Epidermal melanocyte (primary cell): ENCODE measurements around the gene ANKS6.
"Not testable (repeated sequence)": the region's sequence is repeated elsewhere in the genome, so short reads cannot be mapped to it uniquely, and the experiment has no call there.

Experiments
- DNase-seq: peaks from one replicate; pipeline ENCODE4 v3.0.0; 2011; ENCODE audit warnings: low spot score; ENCODE audit not compliant: insufficient read length

The ANKS6 gene

DNA sequence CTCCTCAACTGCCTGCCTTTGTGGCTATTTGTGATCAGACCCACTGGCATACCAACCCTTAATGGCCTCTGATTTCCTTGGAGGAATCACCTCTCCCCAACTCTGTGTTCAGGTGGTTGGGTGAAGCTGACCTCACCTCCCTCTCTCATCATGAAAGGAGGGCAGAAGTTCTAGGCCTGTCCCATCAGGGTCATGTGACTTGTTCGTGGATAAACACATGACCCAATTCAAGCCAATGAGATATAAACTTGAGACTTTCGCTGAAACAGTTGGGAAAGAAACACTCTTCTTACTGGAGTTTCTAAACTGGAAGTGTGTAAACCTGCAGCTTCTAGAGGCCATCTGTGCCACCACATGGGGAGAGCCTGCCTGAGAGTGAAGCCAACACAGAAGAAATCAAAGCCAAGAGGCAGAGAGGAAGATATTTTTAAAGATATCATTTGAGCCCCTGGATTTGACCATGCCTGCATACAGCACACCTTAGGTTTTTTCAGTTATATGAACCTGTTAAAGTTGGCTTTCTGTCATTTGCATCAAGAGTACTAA lies 93.4 kb downstream of the ANKS6 start:
- DNase-seq, result no peak

- no peak for DNase-seq
Observed at GRCh38 chr9:98702340-98702739, 94.0 kb downstream of the ANKS6 start.

DNA sequence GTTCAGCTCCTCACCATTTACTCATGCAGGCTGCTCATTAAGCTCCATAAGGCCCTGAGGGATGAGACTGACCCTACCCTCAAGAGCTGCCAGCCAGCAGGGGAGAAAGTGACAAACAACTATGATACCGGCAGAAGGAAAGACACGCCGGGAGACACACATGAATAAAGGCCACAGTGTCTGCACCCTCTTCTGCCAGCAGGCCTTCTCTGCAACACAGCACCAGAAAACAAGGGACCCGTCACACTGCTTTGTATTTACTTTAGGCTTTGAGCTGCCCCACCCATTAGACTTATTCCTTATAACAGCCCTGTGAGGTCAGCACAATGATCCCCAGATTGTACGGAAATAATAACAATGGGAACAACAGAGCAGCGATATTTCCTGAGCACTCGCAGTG lies 94.8 kb downstream of the ANKS6 start:
- DNase-seq, result no peak

GRCh38 chr9:98700801-98701200 lies 95.6 kb downstream of the ANKS6 start:
- no peak for DNase-seq

- DNase-seq, result no peak
Observed at GRCh38 chr9:98698856-98699255, 97.5 kb downstream of the ANKS6 start.

GRCh38 chr9:98694943-98695342 lies 101.4 kb downstream of the ANKS6 start:
- no peak for DNase-seq

DNA sequence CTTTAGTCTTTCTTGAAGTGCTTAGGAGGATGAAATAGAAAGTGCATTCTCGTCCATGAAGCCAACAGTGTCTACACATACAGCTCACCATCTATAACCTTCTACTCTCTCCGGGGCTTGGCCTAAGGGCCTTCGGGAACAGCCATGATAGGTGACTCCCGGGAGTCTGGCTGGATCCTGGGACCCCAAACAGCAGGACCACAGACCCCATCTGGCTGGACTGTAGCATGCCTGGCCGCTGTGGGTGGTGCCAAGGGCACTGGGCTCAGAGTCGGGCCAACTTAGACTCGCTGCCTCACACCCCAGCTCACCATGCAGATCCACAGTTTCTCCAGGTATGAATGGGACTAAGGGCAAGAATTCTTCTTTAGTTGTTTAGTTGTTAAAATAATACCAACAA lies 104.0 kb downstream of the ANKS6 start:
- DNase-seq, result no peak

DNA sequence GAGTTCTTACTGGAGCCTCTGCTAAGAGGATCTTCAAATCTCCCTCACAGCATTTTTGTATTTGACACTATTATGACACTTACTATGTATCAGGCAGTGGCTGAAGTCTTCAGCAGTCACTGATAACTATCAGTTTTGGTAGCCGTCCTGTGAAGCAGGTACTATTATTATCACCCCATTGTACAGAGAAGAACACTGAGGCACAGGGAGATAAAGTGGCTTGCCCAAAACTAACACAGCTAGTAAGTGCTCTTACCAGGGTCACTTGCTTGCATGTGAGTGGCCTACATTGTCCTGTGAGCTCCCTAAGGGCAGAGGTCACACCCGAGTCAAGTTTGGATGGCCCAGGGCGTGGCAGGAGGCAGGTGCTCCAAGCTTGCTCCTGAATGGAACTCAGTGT lies 104.5 kb downstream of the ANKS6 start:
- DNase-seq, result no peak

- DNase-seq, result no peak
Observed at GRCh38 chr9:98690686-98691085, 105.7 kb downstream of the ANKS6 start.

- DNase-seq, result no peak
Observed at GRCh38 chr9:98688710-98689495, 107.5 kb downstream of the ANKS6 start.

DNA sequence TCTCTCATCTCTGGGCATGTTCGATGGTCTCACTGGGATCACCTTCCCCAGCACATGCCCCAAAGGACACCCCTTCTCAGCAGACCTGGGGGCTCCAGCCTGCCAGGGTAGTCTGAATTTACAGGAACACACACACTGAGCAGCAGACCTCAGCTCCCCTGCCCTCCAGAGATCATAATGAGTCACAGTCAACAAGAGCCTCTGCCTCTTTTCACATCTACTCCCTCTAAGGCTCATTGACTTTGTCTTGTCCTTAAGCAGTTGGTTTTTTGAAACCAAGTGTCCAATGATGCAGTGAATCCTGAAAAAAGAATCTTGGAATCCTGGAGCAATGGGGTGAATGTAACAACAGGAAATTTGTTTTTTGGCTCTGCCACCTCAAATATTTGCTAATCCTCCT lies 108.4 kb downstream of the ANKS6 start:
- DNase-seq, result no peak

- no peak for DNase-seq
Observed at GRCh38 chr9:98686961-98687855, 109.1 kb downstream of the ANKS6 start.

GRCh38 chr9:98684816-98685215 lies 111.5 kb downstream of the ANKS6 start:
- DNase-seq, result not testable (repeated sequence)
